PC-3 (cell line): ENCODE results near the gene DAB1. TPM values are rescaled to one million over a fixed set of nuclear protein-coding genes. Genes with fewer than 3 reads are reported as not detected.

Source experiments
- ATAC-seq: fragments of 200-7000 bp; cut with Tn5 transposase; 2 replicates; pipeline ENCODE4 v1.9.1; 2020; ENCODE audit warnings: mild to moderate bottlenecking, moderate library complexity
- BruUV-seq: library from RNA; stranded (reverse); fragments of 400-500 nt; replicated peaks from 2 replicates; lab custom pipeline; 2021; lab: Mats Ljungman, UMichigan
- CTCF ChIA-PET: fragments of 300-600 bp; sonication (Branson Sonifier 250); formaldehyde crosslinking; loops from one replicate; lab custom pipeline; 2022; ENCODE audit warnings: antibody characterized with exemption; lab: Charles Lee
- POLR2A ChIA-PET: fragments of 300-600 bp; sonication (Branson Sonifier 250); formaldehyde crosslinking; loops from one replicate; lab custom pipeline; 2022; ENCODE audit warnings: antibody characterized with exemption; ENCODE audit not compliant: unreplicated experiment; lab: Charles Lee
- DNase-seq: peaks from one replicate; pipeline ENCODE4 v3.0.0-alpha.2; 2015
- H2AFZ ChIP-seq: fragments of 300-600 bp; sonication (generic); 2 replicates; pipeline ENCODE4 v1.6.0; 2016; ENCODE audit warnings: antibody characterized with exemption, low read length
- H3F3A ChIP-seq: fragments of 300-600 bp; sonication (generic); one replicate; pipeline ENCODE4 v1.6.0; 2017; ENCODE audit warnings: antibody characterized with exemption, low read length, control low read depth, mild to moderate bottlenecking; ENCODE audit not compliant: unreplicated experiment
- H3K27ac ChIP-seq: fragments of 300-600 bp; sonication (generic); 2 replicates; pipeline ENCODE4 v1.5.1; 2016; ENCODE audit warnings: mild to moderate bottlenecking, low read length
- H3K27me3 ChIP-seq: fragments of 300-600 bp; sonication (generic); 2 replicates; pipeline ENCODE4 v1.6.1; 2016; ENCODE audit warnings: low read length, mixed read lengths
- H3K36me3 ChIP-seq: fragments of 300-600 bp; sonication (generic); 2 replicates; pipeline ENCODE4 v1.6.1; 2016; ENCODE audit warnings: low read depth, mixed run types, low read length, mixed read lengths
- H3K4me1 ChIP-seq: fragments of 300-600 bp; sonication (generic); 2 replicates; pipeline ENCODE4 v1.5.1; 2016; ENCODE audit warnings: low read length; ENCODE audit not compliant: insufficient read depth
- H3K4me2 ChIP-seq: fragments of 300-600 bp; sonication (generic); 2 replicates; pipeline ENCODE4 v1.6.0; 2016; ENCODE audit warnings: low read length
- H3K4me3 ChIP-seq: fragments of 300-600 bp; sonication (generic); 2 replicates; pipeline ENCODE4 v1.5.1; 2016; ENCODE audit warnings: mild to moderate bottlenecking, low read length, mixed read lengths
- H3K79me2 ChIP-seq: fragments of 300-600 bp; sonication (generic); 2 replicates; pipeline ENCODE4 v1.6.1; 2017; ENCODE audit warnings: low read length, mixed read lengths
- H3K9ac ChIP-seq: fragments of 300-600 bp; sonication (generic); 2 replicates; pipeline ENCODE4 v1.6.0; 2016; ENCODE audit warnings: mild to moderate bottlenecking, low read length
- H3K9me2 ChIP-seq: fragments of 300-600 bp; sonication (generic); replicated peaks from 2 replicates; pipeline ENCODE4 v1.6.1; 2016; ENCODE audit warnings: mixed run types, low read length, mixed read lengths
- H3K9me3 ChIP-seq: fragments of 300-600 bp; sonication (generic); 2 replicates; pipeline ENCODE4 v1.6.1; 2016; ENCODE audit warnings: low read length, mixed read lengths
- H4K20me1 ChIP-seq: fragments of 300-600 bp; sonication (generic); 2 replicates; pipeline ENCODE4 v1.6.1; 2016; ENCODE audit warnings: low read length, mixed read lengths
- EZH2 ChIP-seq: fragments of 300-600 bp; sonication (generic); IDR thresholded peaks from one replicate; pipeline ENCODE4 v1.6.1; 2017; ENCODE audit warnings: antibody characterized with exemption, mild to moderate bottlenecking, low read length; ENCODE audit not compliant: unreplicated experiment
- EZH2phosphoT487 ChIP-seq: fragments of 300-600 bp; sonication (generic); IDR thresholded peaks from 2 replicates; pipeline ENCODE4 v1.6.1; 2018; ENCODE audit warnings: mild to moderate bottlenecking, antibody characterized with exemption, low read length, borderline replicate concordance
- intact Hi-C: fragments of 100-400 bp; cut with micrococcal nuclease; formaldehyde crosslinking; loops from 2 replicates; pipeline ENCODE4 v1.9.0; 2023
- total RNA-seq: library from RNA; depleted of rRNA; stranded (reverse); fragments of >200 nt; gene quantifications from 2 replicates; pipeline ENCODE4 v1.2.3, GENCODE V29; 2014
- TF ChIP-seq, protein P1 (sequence below): fragments of 300-600 bp; sonication (generic); conservative IDR thresholded peaks from 2 replicates; pipeline ENCODE4 v1.5.1; 2017; ENCODE audit warnings: antibody characterized with exemption, low read depth, mild to moderate bottlenecking, low read length

The DAB1 gene
- total RNA-seq, 1 experiment from 2014 or later = not detected

DNA sequence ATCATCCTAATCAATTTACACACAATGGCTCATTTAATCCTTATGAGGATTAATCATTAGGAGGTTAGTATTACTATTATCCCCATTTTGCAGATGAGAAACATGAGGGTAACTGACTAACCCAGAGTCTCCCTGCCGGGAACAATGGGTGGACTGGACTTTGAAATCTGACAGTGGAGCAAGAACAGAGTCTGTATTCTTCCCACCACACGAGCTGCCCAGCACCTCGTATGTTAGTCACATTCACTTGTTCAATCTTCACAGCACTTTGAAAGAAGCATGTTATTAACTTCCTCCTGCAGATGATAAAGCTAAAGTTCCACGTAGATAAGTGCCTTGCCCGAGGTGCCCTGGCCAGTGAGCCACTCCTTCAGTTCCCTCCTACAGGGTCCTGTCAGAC, 470.5 kb downstream of the DAB1 start:
- DNase-seq (no peak), ATAC-seq (no peak)
- Histone ChIP-seq H3K9me2 (no peaks in the 10 kb centered on the region), H3K4me1 (no peaks in the 10 kb centered on the region), H3F3A (no peaks in the 10 kb centered on the region), H3K4me2 (no peak overlapping the region), H4K20me1 (no peaks in the 10 kb centered on the region), H3K27ac (no peak overlapping the region), H3K9ac (no peak overlapping the region), H3K9me3 (no peaks in the 10 kb centered on the region), H3K27me3 (peaks cover 17% of the 10 kb centered on the region; the same call in 1 of the 2 replicates), H3K36me3 (no peaks in the 10 kb centered on the region), H3K4me3 (no peak overlapping the region), H2AFZ (no peak overlapping the region), H3K79me2 (no peaks in the 10 kb centered on the region)
- intact Hi-C loops = no loop called here
- ChIA-PET POLR2A (no interaction called here), CTCF (no interaction called here)
- TF ChIP-seq, protein P1, sequence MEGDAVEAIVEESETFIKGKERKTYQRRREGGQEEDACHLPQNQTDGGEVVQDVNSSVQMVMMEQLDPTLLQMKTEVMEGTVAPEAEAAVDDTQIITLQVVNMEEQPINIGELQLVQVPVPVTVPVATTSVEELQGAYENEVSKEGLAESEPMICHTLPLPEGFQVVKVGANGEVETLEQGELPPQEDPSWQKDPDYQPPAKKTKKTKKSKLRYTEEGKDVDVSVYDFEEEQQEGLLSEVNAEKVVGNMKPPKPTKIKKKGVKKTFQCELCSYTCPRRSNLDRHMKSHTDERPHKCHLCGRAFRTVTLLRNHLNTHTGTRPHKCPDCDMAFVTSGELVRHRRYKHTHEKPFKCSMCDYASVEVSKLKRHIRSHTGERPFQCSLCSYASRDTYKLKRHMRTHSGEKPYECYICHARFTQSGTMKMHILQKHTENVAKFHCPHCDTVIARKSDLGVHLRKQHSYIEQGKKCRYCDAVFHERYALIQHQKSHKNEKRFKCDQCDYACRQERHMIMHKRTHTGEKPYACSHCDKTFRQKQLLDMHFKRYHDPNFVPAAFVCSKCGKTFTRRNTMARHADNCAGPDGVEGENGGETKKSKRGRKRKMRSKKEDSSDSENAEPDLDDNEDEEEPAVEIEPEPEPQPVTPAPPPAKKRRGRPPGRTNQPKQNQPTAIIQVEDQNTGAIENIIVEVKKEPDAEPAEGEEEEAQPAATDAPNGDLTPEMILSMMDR = no peak
- TF ChIP-seq EZH2phosphoT487 = no peak
- TF ChIP-seq EZH2 = no peak
- no TSS peak for BruUV-seq

GRCh38 chr1:56952501-56952900, 471.4 kb downstream of the DAB1 start:
- no TSS peak for BruUV-seq
- ChIA-PET POLR2A (no interaction called here), CTCF (no interaction called here)
- Histone ChIP-seq H3K9ac (no peak overlapping the region), H3K27me3 (peaks cover 12% of the 10 kb centered on the region; the same call in 1 of the 2 replicates), H3K4me1 (no peaks in the 10 kb centered on the region), H3K9me3 (no peaks in the 10 kb centered on the region), H3K27ac (no peak overlapping the region), H3F3A (no peaks in the 10 kb centered on the region), H3K9me2 (no peaks in the 10 kb centered on the region), H4K20me1 (no peaks in the 10 kb centered on the region), H3K36me3 (no peaks in the 10 kb centered on the region), H2AFZ (no peak overlapping the region), H3K4me3 (no peak overlapping the region), H3K4me2 (no peak overlapping the region), H3K79me2 (no peaks in the 10 kb centered on the region)
- intact Hi-C loops = no loop called here
- DNase-seq = no peak
- TF ChIP-seq, protein P1 = no peak
- no peak for TF ChIP-seq EZH2phosphoT487
- TF ChIP-seq EZH2 = no peak
- no peak for ATAC-seq

GRCh38 chr1:56948403-56949023, 475.3 kb downstream of the DAB1 start:
- Histone ChIP-seq H3K4me2 (no peak overlapping the region), H3K79me2 (no peaks in the 10 kb centered on the region), H3K27ac (no peak overlapping the region), H3K4me3 (no peak overlapping the region), H3K9ac (no peak overlapping the region), H3K27me3 (peaks cover 20% of the 10 kb centered on the region; the same call in 1 of the 2 replicates), H3K4me1 (no peaks in the 10 kb centered on the region), H3F3A (no peaks in the 10 kb centered on the region), H2AFZ (no peak overlapping the region), H3K36me3 (no peaks in the 10 kb centered on the region), H4K20me1 (no peaks in the 10 kb centered on the region), H3K9me3 (no peaks in the 10 kb centered on the region), H3K9me2 (no peaks in the 10 kb centered on the region)
- ATAC-seq (no peak), DNase-seq (no peak)
- CTCF ChIA-PET = no interaction called here
- intact Hi-C loops = no loop called here
- TF ChIP-seq EZH2 (no peak), EZH2phosphoT487 (no peak)
- TF ChIP-seq, protein P1 = no peak
- POLR2A ChIA-PET = no interaction called here
- no TSS peak for BruUV-seq
